HG03135 (cell line): ENCODE results near the gene TRAF2.

Source experiments
- ATAC-seq: cut with Tn5 transposase; IDR thresholded peaks from one replicate; pipeline ENCODE4 v1.9.1; 2021; ENCODE audit warnings: mild to moderate bottlenecking, moderate library complexity; ENCODE audit not compliant: unreplicated experiment

TRAF2 gene

GRCh38 chr9:136907011-136907914 lies 20.9 kb downstream of the TRAF2 start:
- no peak for ATAC-seq

GRCh38 chr9:136910197-136910900 lies 24.0 kb downstream of the TRAF2 start:
- ATAC-seq = no peak

- no peak for ATAC-seq
Measured at GRCh38 chr9:136910901-136911245, 24.6 kb downstream of the TRAF2 start.

GRCh38 chr9:136913701-136914438 lies 27.6 kb downstream of the TRAF2 start:
- no peak for ATAC-seq

- no peak for ATAC-seq
Measured at GRCh38 chr9:136915632-136916329, 29.5 kb downstream of the TRAF2 start.

GRCh38 chr9:136916330-136917184 lies 30.2 kb downstream of the TRAF2 start:
- no peak for ATAC-seq

- no peak for ATAC-seq
Measured at GRCh38 chr9:136917902-136918301, 31.6 kb downstream of the TRAF2 start.

- no peak for ATAC-seq
Measured at GRCh38 chr9:136920069-136920468, 33.8 kb downstream of the TRAF2 start.

- no peak for ATAC-seq
Measured at GRCh38 chr9:136920734-136921231, 34.5 kb downstream of the TRAF2 start.

- ATAC-seq = no peak
Measured at GRCh38 chr9:136921307-136921706, 35.0 kb downstream of the TRAF2 start.

- no peak for ATAC-seq
Measured at GRCh38 chr9:136921718-136922117, 35.4 kb downstream of the TRAF2 start.

- ATAC-seq = no peak
Measured at GRCh38 chr9:136922540-136922939, 36.2 kb downstream of the TRAF2 start.

GRCh38 chr9:136923881-136924280 lies 37.6 kb downstream of the TRAF2 start:
- ATAC-seq = no peak

- no peak for ATAC-seq
Measured at GRCh38 chr9:136925414-136926153, 39.3 kb downstream of the TRAF2 start.

GRCh38 chr9:136926154-136926704 lies 39.9 kb downstream of the TRAF2 start:
- ATAC-seq = no peak

GRCh38 chr9:136926749-136927148 lies 40.4 kb downstream of the TRAF2 start:
- no peak for ATAC-seq

GRCh38 chr9:136927343-136928271 lies 41.3 kb downstream of the TRAF2 start:
- ATAC-seq = no peak

GRCh38 chr9:136928591-136928990 lies 42.3 kb downstream of the TRAF2 start:
- ATAC-seq = no peak
